SH-SY5Y (cell line): ENCODE results near the gene ADAMTS6.

ENCODE experiments used
- GATA2 ChIP-seq: IDR thresholded peaks from 2 replicates; pipeline ENCODE4 v1.6.1; 2011; ENCODE audit warnings: mild to moderate bottlenecking, low read depth, low read length
- GATA3 ChIP-seq: IDR thresholded peaks from 2 replicates; pipeline ENCODE4 v1.6.1; 2011; ENCODE audit warnings: low read depth, mild to moderate bottlenecking, low read length, moderate library complexity

DNA sequence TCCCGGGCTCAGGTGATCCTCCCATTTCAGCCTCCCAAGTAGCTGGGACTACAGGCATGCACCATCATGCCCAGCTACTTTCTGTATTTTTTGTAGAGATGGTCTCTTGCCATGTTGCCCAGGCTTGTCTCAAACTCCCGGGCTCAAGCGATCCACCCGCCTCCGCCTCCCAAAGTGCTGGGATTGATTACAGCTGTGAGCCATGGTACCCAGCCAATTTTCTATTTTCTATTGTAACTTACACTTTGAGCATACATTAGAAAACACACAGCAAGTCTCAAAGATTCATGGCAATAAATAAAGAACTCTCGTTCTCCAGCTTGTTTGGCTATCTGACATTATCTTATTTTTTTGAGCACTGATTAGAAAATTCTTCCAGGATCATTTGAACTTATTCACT lies 228.7 kb downstream of the ADAMTS6 start:
- TF ChIP-seq GATA2 (no peak), GATA3 (no peak)
